Pancreas (tissue), 10 donors: ENCODE results near the gene AGXT2. TPM values are rescaled to one million over a fixed set of nuclear protein-coding genes. Genes with fewer than 3 reads are reported as not detected.

ENCODE experiments used
- ATAC-seq, 4 donors: fragments of 200-7000 bp; cut with Tn5 transposase; one replicate each; pipeline versions ENCODE4 v1.8.0 to v1.9.1; 2020; ENCODE audit warnings: mild to moderate bottlenecking in 4 of 4, moderate library complexity in 4 of 4
- DNase-seq, 6 donors: peaks; one replicate each; pipeline ENCODE4 v3.0.0-alpha.2; 2020
- FAIRE-seq: peaks from 2 replicates; lab custom pipeline; 2012; peaks lifted over from hg19 to GRCh38; lab: Jason Lieb, UNC
- H3K27ac ChIP-seq, 4 donors: fragments of 200-600 bp; sonication (generic); 1 replicate in 3 of 4; 2 replicates in 1 of 4; pipeline versions ENCODE4 v1.5.0 to v1.8.0; 2020
- H3K27me3 ChIP-seq, 4 donors: fragments of 200-600 bp; one replicate each; pipeline ENCODE4 v1.8.0; 2021
- H3K36me3 ChIP-seq, 3 donors: fragments of 200-600 bp; sonication (generic) in 1 of 3; one replicate each; pipeline versions ENCODE4 v1.5.0 to v1.8.0; 2020 to 2021
- H3K4me1 ChIP-seq, 3 donors: fragments of 200-600 bp; one replicate each; pipeline ENCODE4 v1.8.0; 2021
- H3K4me3 ChIP-seq, 4 donors: fragments of 200-600 bp; sonication (generic) in 2 of 4; one replicate each; pipeline versions ENCODE4 v1.5.0 to v1.8.0; 2020 to 2021
- H3K9me3 ChIP-seq, 4 donors: fragments of 200-600 bp; one replicate each; pipeline ENCODE4 v1.8.0; 2021
- WGBS, 2 donors: extraction: QIAGEN DNeasy Blood & Tissue Kit; methylation state at CpG; one replicate each; pipeline ENCODE4 v1.1.7; 2013; 5-methylcytosine and 5-hydroxymethylcytosine counted together
- intact Hi-C, 3 donors: fragments of 100-400 bp; cut with DNase I; formaldehyde crosslinking; loops; one replicate each; pipeline versions ENCODE4 v1.11.1 to v1.14.2; 2022
- polyA plus RNA-seq, 2 donors: library from polyadenylated mRNA; stranded (reverse); fragments of 200-250 nt; gene quantifications; one replicate each; pipeline ENCODE4 v1.2.3, GENCODE V29; 2013
- total RNA-seq, 6 donors: library from RNA; stranded (reverse); fragmentation: NEBNext Ultra II Directional in 4 of 6; extraction: Animal tissue kit (Norgen Biotek cat#: 25700) in 4 of 6; gene quantifications; one replicate each; pipeline versions ENCODE4 v1.2.1 to v1.2.4, GENCODE V29; 2021 to 2023
- TF ChIP-seq, protein P1 (sequence below), 4 donors: fragments of 200-600 bp; sonication (generic) in 3 of 4; IDR thresholded peaks; one replicate each; pipeline versions ENCODE4 v1.5.0 to v1.8.0; 2021; ENCODE audit warnings: antibody characterized with exemption in 4 of 4
- donor health status: healthy with polysubstance abuse.
- donor health status: DM: no; HTN: no; CAD: no; lungs with moderate emphysema.
- donor health status: DM: no; HTN: no; CAD: no.
- donor health status: control.
- donor health status: control.
- donor health status: Bipolar disorder and iron deficiency.
- donor health status: DM: yes; HTN: yes; CAD: no.
- donor health status: DM: no; HTN: no; CAD: no.
- donor health status: DM: no; HTN: no; CAD: no.
- donor health status: DM: yes; HTN: yes; CAD: no.

AGXT2 gene
- total and polyA plus RNA-seq, 8 donors: not detected

DNA sequence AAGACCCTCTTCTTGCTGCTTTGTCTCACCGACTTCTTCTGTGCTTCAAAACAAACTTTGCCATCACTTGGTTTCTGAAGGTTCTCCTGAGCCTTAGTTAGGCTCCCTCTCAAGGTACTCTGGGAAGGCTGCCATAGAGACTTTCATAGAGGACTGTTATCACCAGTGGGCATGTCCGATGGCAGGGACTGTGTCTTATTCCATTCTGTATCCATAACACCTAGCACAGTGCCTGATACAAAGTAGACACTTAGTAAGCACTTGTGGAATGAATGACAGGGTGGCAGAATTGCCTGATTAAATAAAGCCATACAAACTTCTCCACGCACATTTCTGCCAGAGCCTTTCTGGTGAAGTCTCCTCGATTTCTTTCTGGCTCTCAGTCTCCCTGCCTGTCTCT is 32.7 kb downstream of the AGXT2 start:
- H3K27ac ChIP-seq: no peak overlapping the region
- TF ChIP-seq, protein P1, sequence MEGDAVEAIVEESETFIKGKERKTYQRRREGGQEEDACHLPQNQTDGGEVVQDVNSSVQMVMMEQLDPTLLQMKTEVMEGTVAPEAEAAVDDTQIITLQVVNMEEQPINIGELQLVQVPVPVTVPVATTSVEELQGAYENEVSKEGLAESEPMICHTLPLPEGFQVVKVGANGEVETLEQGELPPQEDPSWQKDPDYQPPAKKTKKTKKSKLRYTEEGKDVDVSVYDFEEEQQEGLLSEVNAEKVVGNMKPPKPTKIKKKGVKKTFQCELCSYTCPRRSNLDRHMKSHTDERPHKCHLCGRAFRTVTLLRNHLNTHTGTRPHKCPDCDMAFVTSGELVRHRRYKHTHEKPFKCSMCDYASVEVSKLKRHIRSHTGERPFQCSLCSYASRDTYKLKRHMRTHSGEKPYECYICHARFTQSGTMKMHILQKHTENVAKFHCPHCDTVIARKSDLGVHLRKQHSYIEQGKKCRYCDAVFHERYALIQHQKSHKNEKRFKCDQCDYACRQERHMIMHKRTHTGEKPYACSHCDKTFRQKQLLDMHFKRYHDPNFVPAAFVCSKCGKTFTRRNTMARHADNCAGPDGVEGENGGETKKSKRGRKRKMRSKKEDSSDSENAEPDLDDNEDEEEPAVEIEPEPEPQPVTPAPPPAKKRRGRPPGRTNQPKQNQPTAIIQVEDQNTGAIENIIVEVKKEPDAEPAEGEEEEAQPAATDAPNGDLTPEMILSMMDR (IDR thresholded peaks at IDR 0.05): no peak
- DNase-seq (no peak), ATAC-seq (no peak), FAIRE-seq (no peak)
- no peaks in the 10 kb centered on the region for H3K4me1 ChIP-seq
- intact Hi-C loops: no loop called here
- no peaks in the 10 kb centered on the region for H3K27me3 ChIP-seq
- H3K4me3 ChIP-seq: no peak overlapping the region
- WGBS, 2 donors: 64 to 66% methylated on average over 4 of the region's 4 CpGs
- no peaks in the 10 kb centered on the region for H3K9me3 ChIP-seq
- no peaks in the 10 kb centered on the region for H3K36me3 ChIP-seq

DNA sequence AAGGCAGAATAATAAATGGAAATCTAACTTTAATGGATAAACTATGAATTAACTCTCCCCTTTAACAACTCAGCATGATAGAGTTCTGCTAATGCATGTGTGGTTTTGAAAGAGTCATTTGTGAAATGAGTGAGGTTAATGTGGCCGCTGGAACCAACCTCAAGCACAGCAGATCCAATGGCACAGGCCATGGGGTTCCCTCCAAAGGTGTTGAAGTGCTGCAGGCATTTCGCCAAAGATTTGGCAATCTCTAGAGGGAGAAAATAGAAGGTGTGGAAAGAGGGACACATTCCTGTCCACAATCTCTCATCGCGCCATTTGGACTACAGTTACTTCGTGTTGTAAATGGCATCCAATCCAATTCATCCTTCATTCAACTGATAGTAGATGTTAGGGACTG is 35.0 kb downstream of the AGXT2 start:
- Histone ChIP-seq H3K27me3 (no peaks in the 10 kb centered on the region), H3K4me3 (no peak overlapping the region), H3K9me3 (no peaks in the 10 kb centered on the region), H3K4me1 (no peaks in the 10 kb centered on the region), H3K27ac (no peak overlapping the region), H3K36me3 (no peaks in the 10 kb centered on the region)
- ATAC-seq (no peak), FAIRE-seq (no peak), DNase-seq (no peak)
- WGBS, 2 donors: 90 to 97% methylated on average over 5 of the region's 5 CpGs
- TF ChIP-seq, protein P1 (IDR thresholded peaks at IDR 0.05): no peak
- intact Hi-C loops: no loop called here

DNA sequence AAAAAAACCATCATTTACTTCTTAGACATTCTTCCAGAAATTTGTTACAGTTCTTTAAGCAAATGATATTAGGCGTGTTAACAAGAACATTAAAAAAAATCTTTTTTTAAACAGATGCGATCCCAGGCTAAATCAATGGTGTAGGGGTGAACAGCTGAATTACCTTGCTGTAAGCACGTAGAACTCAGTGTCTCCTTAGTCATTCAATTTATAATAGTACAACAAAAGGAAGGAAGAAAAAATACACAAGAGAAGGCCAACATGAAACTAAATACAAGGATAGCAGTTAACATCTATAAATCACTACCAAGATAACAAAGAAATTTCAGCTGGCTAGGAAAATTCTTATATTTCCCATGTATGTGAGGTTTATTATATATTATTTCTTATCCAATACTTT is 35.4 kb downstream of the AGXT2 start:
- Histone ChIP-seq H3K4me1 (no peaks in the 10 kb centered on the region), H3K27ac (no peak overlapping the region), H3K27me3 (no peaks in the 10 kb centered on the region), H3K4me3 (no peak overlapping the region), H3K9me3 (no peaks in the 10 kb centered on the region), H3K36me3 (no peaks in the 10 kb centered on the region)
- intact Hi-C loops: no loop called here
- WGBS, 2 donors: 83 to 86% methylated on average over 3 of the region's 3 CpGs
- TF ChIP-seq, protein P1 (IDR thresholded peaks at IDR 0.05): no peak
- DNase-seq (no peak), FAIRE-seq (no peak), ATAC-seq (no peak)

DNA sequence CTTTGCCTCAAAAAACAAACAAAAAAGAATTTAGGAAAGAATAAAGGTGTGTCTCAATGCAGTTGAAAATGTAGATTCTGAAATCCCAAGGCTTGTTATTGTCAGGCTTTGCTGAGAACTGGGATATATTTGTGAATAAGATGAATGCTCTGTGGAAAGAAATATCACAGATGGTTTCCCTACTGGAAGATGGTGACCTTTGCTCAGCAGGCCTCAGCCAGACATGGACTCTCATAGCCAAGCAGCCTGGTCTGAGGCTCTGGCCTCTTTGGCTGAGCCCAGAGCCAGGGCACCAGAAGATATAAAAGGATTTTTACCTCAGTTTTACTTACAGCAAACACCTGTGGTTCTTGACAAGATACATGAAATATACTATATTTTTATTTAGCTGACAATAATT is 37.1 kb downstream of the AGXT2 start:
- intact Hi-C loops: no loop called here
- ATAC-seq (no peak), FAIRE-seq (no peak), DNase-seq (no peak)
- Histone ChIP-seq H3K36me3 (no peaks in the 10 kb centered on the region), H3K9me3 (no peaks in the 10 kb centered on the region), H3K27me3 (no peaks in the 10 kb centered on the region), H3K4me3 (no peak overlapping the region), H3K27ac (no peak overlapping the region), H3K4me1 (no peaks in the 10 kb centered on the region)
- TF ChIP-seq, protein P1 (IDR thresholded peaks at IDR 0.05): no peak

DNA sequence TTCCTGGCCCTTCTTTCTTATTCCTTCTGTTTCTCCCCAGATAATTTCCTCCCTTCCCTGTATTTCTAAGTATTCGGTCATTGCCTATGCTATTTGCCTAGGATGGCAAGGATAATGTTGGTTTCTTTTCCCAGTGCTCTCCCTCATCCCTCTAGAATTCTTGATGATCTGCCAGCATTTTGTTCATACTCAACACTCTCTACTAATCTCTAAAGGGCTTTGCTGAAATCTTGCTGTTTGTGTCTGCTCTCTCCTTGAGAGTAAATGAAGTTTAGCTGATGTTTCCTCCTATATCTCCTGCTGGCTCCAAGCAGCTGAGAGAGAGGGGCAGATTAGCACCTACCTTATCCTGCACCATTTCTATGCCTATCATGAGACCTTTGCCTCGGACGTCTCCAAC is 38.1 kb downstream of the AGXT2 start:
- Histone ChIP-seq H3K4me1 (no peaks in the 10 kb centered on the region), H3K4me3 (no peak overlapping the region), H3K27me3 (no peaks in the 10 kb centered on the region), H3K9me3 (no peaks in the 10 kb centered on the region), H3K36me3 (no peaks in the 10 kb centered on the region), H3K27ac (no peak overlapping the region)
- intact Hi-C loops: no loop called here
- TF ChIP-seq, protein P1 (IDR thresholded peaks at IDR 0.05): no peak
- no peak for ATAC-seq
- 83 to 85% methylated on average over 3 of the region's 3 CpGs for WGBS, 2 donors
- FAIRE-seq: no peak
- DNase-seq: no peak
